PC-9 (cell line): Measurements from ENCODE around the gene PARP15.

Experiments used
- CTCF ChIP-seq: fragments of 200-600 bp; sonication (generic); conservative IDR thresholded peaks from 2 replicates; pipeline ENCODE4 v1.6.1; 2017; ENCODE audit warnings: mixed run types, antibody characterized with exemption, mild to moderate bottlenecking, moderate library complexity
- EZH2 ChIP-seq: fragments of 200-600 bp; sonication (generic); IDR thresholded peaks from 2 replicates; pipeline ENCODE4 v1.8.0; 2017; ENCODE audit warnings: antibody characterized with exemption, low read depth

- TF ChIP-seq CTCF (no peak), EZH2 (no peak)
Observed at GRCh38 chr3:122665226-122665786, 87.9 kb downstream of the PARP15 start.
